AG09309 (cell line): ENCODE measurements around the gene EMC1.
A peak's percentile ranks its signal among the peaks of the same experiment; 100 is the strongest.

Experiments
- DNase-seq: peaks from one replicate; pipeline ENCODE4 v3.0.0-alpha.2; 2010; ENCODE audit warnings: low read depth
- H3K4me3 ChIP-seq: 2 replicates; pipeline ENCODE4 v1.5.1; 2011; ENCODE audit warnings: mild to moderate bottlenecking, low read depth, low read length, moderate library complexity; ENCODE audit not compliant: control insufficient read depth
- TF ChIP-seq, protein P1 (sequence below): IDR thresholded peaks from 2 replicates; pipeline ENCODE4 v1.5.1; 2011; ENCODE audit warnings: mild to moderate bottlenecking, low read depth, low read length, inconsistent platforms; ENCODE audit not compliant: insufficient read depth, control insufficient read depth; ENCODE audit errors: missing control alignments

The EMC1 gene

DNA sequence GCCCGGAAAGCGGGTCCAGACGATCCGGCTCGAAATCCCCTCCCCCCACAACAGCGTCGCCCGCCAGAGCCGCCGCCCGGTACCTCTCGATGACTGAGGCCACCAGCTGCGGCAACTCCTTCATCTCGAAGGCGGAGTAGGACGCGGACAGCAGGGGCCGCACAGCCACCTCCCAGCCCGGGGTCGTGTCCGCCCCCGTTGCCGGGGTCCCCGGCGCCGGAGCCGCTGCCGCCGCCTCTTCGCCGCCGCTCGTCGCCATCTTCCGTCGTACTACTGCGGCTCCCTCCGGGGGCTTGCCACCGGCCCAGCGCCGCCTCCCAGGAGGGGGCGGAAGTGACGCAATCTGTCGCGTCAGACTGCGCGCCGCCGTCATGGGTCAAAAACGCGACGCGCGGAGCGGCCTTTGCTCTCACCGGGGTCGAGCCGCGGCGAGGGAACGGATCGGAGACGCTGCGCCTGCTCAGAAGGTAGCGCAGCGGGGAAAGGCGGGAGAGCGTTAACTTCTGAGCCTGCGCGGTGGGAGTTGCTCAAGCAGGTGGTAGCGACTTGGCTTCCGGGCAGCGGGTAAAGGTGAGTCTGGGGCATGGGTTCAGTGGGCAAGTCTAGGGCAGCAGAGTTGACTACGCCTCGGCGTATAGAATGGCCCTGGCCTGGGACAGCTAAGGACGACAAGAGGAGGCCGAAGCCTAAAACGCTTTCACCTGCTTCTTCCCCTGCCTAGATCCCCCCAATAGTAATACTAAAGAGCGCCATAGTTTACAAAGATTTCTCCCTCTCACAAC lies 41.1 kb downstream of the EMC1 start, which contains the start of gene UBR4:
UBR4 (minus strand) TSS at position 277 of the 782 bp plus-strand sequence; CDS start at position 259, 18 bp downstream.
- peak; percentile 67 for DNase-seq
- TF ChIP-seq, protein P1, sequence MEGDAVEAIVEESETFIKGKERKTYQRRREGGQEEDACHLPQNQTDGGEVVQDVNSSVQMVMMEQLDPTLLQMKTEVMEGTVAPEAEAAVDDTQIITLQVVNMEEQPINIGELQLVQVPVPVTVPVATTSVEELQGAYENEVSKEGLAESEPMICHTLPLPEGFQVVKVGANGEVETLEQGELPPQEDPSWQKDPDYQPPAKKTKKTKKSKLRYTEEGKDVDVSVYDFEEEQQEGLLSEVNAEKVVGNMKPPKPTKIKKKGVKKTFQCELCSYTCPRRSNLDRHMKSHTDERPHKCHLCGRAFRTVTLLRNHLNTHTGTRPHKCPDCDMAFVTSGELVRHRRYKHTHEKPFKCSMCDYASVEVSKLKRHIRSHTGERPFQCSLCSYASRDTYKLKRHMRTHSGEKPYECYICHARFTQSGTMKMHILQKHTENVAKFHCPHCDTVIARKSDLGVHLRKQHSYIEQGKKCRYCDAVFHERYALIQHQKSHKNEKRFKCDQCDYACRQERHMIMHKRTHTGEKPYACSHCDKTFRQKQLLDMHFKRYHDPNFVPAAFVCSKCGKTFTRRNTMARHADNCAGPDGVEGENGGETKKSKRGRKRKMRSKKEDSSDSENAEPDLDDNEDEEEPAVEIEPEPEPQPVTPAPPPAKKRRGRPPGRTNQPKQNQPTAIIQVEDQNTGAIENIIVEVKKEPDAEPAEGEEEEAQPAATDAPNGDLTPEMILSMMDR = no peak
- H3K4me3 ChIP-seq = peak within 1 kb of the TSS; percentile 54

DNA sequence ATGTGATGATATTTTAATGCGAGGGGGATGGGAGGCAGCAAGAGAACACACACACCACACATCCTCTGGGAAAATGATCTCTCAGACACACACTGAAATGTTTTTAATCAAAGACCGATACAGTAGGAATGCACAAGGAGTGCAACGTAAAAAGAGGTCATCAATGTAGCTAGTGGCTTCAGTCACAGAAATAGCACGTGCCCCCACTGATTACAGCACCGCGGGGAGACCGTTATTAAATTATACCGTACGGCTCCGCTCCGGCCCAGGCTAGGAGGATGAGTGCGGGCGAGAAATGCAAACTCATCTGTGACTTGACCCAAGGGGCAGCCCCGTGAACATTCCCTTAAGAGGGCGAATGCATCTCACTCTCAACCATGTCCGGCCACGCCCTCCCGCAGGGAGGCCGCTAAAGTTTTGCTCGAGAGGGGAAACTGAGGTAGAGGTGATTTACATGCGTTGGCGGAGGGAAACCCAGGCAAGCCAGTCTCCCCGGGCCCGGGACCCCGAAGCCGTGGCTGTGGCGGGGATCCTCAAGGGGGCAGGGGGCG lies 41.8 kb downstream of the EMC1 start:
- peak overlapping the region; percentile 54 for H3K4me3 ChIP-seq
- DNase-seq = no peak
- TF ChIP-seq, protein P1 = no peak

DNA sequence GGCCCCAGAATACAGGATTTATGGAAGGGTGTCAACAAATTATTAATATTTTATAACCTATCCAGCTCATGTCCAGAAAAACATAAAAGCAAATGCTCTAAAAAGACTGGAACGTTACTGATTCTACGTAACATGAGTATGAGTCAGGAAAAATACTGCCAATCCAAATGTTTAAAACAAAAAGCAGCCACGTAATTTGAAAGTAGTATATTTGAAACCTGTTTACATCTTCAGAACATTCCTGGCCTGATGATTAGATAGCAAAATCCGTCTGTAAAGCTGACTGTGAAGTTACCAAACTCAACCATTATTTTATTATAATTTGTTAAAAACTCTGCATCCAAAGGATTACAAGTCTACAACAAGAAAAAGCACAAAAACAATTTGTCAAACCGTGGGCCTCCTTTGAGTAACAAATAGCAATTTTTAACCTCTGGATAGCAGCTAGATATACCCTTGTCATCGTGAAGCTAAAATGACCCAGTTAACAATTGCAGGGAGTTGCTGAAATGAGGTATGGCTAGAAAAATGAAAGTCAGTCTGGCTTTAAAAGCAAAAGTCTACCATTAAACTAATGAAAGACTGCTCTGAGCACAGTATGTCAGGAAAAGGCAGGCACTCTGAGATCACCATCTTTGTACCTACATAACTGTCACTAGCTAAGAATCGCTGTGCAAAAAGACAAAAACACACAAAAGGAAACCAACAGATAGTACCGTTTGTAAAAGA lies 42.5 kb downstream of the EMC1 start:
- TF ChIP-seq, protein P1 = no peak
- peak overlapping the region; percentile 54 for H3K4me3 ChIP-seq
- no peak for DNase-seq

DNA sequence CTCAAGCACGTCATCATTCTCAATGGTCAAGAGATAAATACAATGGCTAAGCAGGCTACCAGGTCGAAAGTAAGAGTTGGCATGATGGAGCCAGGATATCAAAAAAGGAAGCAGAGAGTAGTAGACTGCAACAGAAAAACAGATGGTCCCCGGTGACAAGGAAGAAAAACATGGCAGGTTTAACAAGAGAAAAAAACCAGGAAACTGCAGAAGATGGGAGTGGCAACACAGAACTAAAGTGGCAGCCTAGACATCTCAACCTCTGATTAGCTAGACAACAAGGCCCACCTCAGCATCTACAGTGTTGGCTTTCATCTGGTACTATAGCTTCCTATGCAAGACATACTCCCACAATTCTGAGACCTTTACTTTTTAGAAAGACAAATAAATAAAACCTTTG lies 44.4 kb downstream of the EMC1 start:
- H3K4me3 ChIP-seq = no peak overlapping the region
- no peak for DNase-seq
- TF ChIP-seq, protein P1 = no peak

DNA sequence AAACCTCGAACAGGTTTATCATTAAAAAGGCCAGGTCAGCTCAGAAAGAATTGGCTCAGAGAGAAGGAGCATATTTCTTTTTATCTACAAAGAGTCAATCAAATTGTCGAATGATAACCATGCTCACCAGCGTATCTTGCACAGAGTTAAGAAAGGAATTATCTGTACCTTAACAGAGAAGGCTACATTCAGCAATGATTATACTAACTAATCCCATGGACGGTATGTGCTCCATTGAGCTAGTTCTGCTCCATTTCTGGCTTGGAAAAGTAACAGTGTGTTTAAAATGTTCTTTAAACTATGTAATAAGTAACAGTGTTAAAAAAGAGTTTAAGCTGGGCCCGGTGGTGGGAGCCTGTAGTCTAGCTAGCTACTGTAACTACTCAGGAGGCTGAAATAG lies 45.5 kb downstream of the EMC1 start:
- no peak overlapping the region for H3K4me3 ChIP-seq
- TF ChIP-seq, protein P1 = no peak
- no peak for DNase-seq

DNA sequence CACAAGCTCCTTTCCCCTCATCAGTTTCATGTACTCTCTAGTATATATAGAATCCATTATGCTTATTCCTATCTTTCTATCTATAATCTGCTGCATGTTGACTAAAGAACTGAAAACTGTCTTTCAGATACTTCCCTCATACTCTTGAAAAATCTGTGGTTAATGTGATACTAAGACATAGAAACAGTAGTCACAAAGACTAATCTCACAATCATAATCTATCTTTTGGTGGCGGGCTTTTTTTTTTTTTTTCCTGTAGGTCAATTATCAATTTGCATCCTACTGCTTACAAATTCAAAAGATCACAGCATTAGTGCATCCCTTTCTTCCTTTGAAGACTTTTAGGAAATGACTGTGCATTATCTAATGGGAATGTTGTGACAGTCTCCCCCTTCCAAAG lies 45.9 kb downstream of the EMC1 start:
- H3K4me3 ChIP-seq = no peak overlapping the region
- DNase-seq = no peak
- TF ChIP-seq, protein P1 = no peak
